Activated T-cell treated with anti-CD3 and anti-CD28 coated beads, Interleukin-2, amount 50 U/mL, for 4 hours (primary cell): ENCODE measurements around the gene DAAM1. TPM values are rescaled to one million over a fixed set of nuclear protein-coding genes. Genes with fewer than 3 reads are reported as not detected.

Source experiments
- ATAC-seq, 2 donors: fragments of 200-7000 bp; cut with Tn5 transposase; one replicate each; pipeline ENCODE4 v1.10.0; 2021
- DNase-seq: peaks from one replicate; pipeline ENCODE4 v3.0.0-alpha.2; 2020
- H3K27me3 Mint-ChIP-seq: one replicate; pipeline ENCODE4 v1.8.0; 2021; ENCODE audit warnings: low read depth, mixed read lengths
- H3K36me3 Mint-ChIP-seq: one replicate; pipeline ENCODE4 v1.8.0; 2022; ENCODE audit warnings: mixed read lengths; ENCODE audit not compliant: insufficient read depth
- H3K4me1 Mint-ChIP-seq: one replicate; pipeline ENCODE4 v1.8.0; 2021; ENCODE audit warnings: low read depth, mixed read lengths
- H3K4me3 Mint-ChIP-seq: one replicate; pipeline ENCODE4 v1.8.0; 2021; ENCODE audit warnings: mild to moderate bottlenecking, moderate library complexity, mixed read lengths
- H3K9me3 Mint-ChIP-seq: one replicate; pipeline ENCODE4 v1.8.0; 2021; ENCODE audit warnings: mixed read lengths
- total RNA-seq, 3 donors: library from RNA; stranded (reverse); gene quantifications; one replicate each; pipeline ENCODE4 v1.2.1, GENCODE V29; 2021

DAAM1 gene
- total RNA-seq, 3 donors from 2014 or later: 4.5 to 6.0 (median 5.2) TPM

- DNase-seq (no peak), ATAC-seq (no peak)
- Mint-ChIP-seq H3K4me1 (peaks cover 2% of the 10 kb centered on the region), H3K27me3 (no peaks in the 10 kb centered on the region), H3K36me3 (peaks cover 41% of the 10 kb centered on the region), H3K4me3 (no peak overlapping the region), H3K9me3 (no peaks in the 10 kb centered on the region)
Observed at GRCh38 chr14:59354666-59355065, 166.2 kb downstream of the DAAM1 start.

DNA sequence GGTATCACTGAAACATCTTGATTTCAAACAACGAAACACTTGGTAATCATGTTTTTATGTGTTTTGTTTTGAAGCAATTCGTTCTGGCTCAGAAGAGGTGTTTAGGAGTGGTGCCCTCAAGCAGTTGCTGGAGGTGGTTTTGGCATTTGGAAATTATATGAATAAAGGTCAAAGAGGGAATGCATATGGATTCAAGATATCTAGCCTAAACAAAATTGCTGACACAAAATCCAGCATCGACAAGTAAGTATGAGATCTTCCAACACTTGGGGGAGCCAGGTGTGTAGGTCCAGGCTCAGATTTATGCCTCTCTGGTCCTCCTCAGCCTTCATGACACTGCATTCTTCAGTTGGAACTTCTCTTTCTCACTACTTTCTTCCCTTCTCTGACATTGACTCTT is 166.6 kb downstream of the DAAM1 start:
- ATAC-seq (no peak), DNase-seq (no peak)
- no peaks in the 10 kb centered on the region for H3K27me3 Mint-ChIP-seq
- no peak overlapping the region for H3K4me3 Mint-ChIP-seq
- H3K36me3 Mint-ChIP-seq: peaks cover 41% of the 10 kb centered on the region
- peaks cover 4% of the 10 kb centered on the region for H3K4me1 Mint-ChIP-seq
- H3K9me3 Mint-ChIP-seq: no peaks in the 10 kb centered on the region

DNA sequence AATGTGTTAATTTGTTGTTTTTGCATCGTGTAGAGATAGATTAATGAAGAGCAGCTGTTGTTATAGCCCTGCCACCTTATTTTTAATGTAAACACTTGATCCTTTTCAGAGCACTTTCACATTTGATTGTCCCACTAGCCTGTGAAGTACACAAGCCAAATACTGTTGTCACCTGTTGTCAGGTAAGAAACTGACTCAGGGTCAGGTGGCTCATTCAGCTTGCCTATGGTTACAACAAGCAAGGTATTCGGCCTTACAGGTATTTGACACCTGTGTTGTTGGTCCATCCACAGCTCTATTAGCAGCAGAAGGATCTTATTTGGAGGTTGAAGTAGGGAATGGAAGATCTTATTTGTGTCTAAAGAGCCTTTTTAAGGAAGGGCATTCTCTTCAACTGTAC is 167.8 kb downstream of the DAAM1 start:
- H3K36me3 Mint-ChIP-seq: peaks cover 41% of the 10 kb centered on the region
- no peak overlapping the region for H3K4me3 Mint-ChIP-seq
- H3K4me1 Mint-ChIP-seq: peaks cover 4% of the 10 kb centered on the region
- DNase-seq (no peak), ATAC-seq (no peak)
- no peaks in the 10 kb centered on the region for H3K9me3 Mint-ChIP-seq
- no peaks in the 10 kb centered on the region for H3K27me3 Mint-ChIP-seq

GRCh38 chr14:59356767-59357166 is 168.3 kb downstream of the DAAM1 start:
- H3K36me3 Mint-ChIP-seq: peaks cover 41% of the 10 kb centered on the region

GRCh38 chr14:59358102-59358501 is 169.6 kb downstream of the DAAM1 start:
- ATAC-seq (no peak), DNase-seq (no peak)
- Mint-ChIP-seq H3K9me3 (no peaks in the 10 kb centered on the region), H3K4me3 (no peak overlapping the region), H3K27me3 (no peaks in the 10 kb centered on the region), H3K36me3 (peaks cover 35% of the 10 kb centered on the region), H3K4me1 (peaks cover 4% of the 10 kb centered on the region)

More at GRCh38 chr14:59356767-59357166, 168.3 kb downstream of the DAAM1 start:
- Mint-ChIP-seq H3K9me3 (no peaks in the 10 kb centered on the region), H3K27me3 (no peaks in the 10 kb centered on the region), H3K4me3 (no peak overlapping the region), H3K4me1 (peaks cover 4% of the 10 kb centered on the region)
- DNase-seq: no peak
- ATAC-seq: no peak

- no peak for ATAC-seq
- H3K36me3 Mint-ChIP-seq: peaks cover 38% of the 10 kb centered on the region
- H3K4me1 Mint-ChIP-seq: peaks cover 4% of the 10 kb centered on the region
- no peaks in the 10 kb centered on the region for H3K27me3 Mint-ChIP-seq
- DNase-seq: no peak
- no peaks in the 10 kb centered on the region for H3K9me3 Mint-ChIP-seq
- no peak overlapping the region for H3K4me3 Mint-ChIP-seq
Observed at GRCh38 chr14:59358784-59359183, 170.3 kb downstream of the DAAM1 start.

DNA sequence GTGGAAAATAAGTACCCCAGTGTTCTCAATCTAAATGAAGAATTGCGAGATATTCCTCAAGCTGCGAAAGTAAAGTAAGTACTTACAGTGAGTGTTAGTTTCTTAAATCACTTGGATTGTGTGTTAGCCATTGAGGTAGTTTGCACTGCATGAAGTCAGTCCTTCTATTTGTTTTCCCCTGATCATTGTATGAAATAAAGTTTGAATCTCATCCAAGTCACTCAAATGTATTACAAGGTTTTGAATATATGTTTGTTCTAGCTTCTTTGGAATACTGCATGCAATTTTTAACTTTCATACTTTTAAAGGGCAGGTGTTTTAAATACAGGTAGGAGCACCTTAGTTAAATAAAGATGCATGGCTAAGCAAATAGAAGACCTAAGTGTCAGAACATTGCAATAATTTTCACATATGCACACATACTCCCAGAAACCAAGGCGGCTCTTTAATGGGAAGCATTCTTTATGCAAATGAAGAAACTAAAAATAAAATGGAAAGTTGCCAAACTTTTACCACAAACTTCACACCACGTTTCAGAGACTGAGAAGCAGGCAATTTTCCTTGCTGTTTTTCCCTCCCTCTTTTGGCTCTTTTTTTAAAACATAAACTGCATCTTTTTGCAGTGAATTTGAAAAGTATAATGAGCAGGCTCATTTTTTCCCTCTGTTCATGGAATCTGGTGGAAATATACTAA is 171.1 kb downstream of the DAAM1 start:
- Mint-ChIP-seq H3K27me3 (no peaks in the 10 kb centered on the region), H3K4me3 (no peak overlapping the region), H3K9me3 (no peaks in the 10 kb centered on the region), H3K36me3 (peaks cover 40% of the 10 kb centered on the region), H3K4me1 (peaks cover 4% of the 10 kb centered on the region)
- no peak for ATAC-seq
- DNase-seq: no peak

DNA sequence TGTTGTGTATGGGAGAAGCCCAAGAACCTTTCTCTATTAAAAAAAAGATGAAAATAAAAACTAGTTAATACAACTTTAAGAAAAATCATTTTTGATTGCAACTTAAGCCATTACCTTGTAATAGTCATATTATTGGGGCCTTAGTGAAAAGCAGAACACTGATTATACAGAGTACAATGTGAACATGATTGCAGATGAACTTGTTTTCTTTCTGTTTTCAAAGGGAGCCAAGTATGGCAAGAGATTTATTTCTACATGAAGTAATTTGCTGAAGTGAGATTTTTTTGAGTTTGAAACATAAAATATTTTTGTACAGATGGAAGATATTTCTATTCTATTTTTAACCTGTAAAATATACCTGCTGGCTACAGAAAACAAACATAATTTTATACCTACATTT is 171.8 kb downstream of the DAAM1 start:
- H3K27me3 Mint-ChIP-seq: no peaks in the 10 kb centered on the region
- peaks cover 4% of the 10 kb centered on the region for H3K4me1 Mint-ChIP-seq
- no peak overlapping the region for H3K4me3 Mint-ChIP-seq
- H3K9me3 Mint-ChIP-seq: no peaks in the 10 kb centered on the region
- DNase-seq (no peak), ATAC-seq (no peak)
- peaks cover 40% of the 10 kb centered on the region for H3K36me3 Mint-ChIP-seq

- no peaks in the 10 kb centered on the region for H3K27me3 Mint-ChIP-seq
- H3K4me1 Mint-ChIP-seq: peaks cover 4% of the 10 kb centered on the region
- H3K4me3 Mint-ChIP-seq: no peak overlapping the region
- no peaks in the 10 kb centered on the region for H3K9me3 Mint-ChIP-seq
- DNase-seq: no peak
- ATAC-seq: no peak
- peaks cover 33% of the 10 kb centered on the region for H3K36me3 Mint-ChIP-seq
Observed at GRCh38 chr14:59360923-59361794, 172.7 kb downstream of the DAAM1 start.

DNA sequence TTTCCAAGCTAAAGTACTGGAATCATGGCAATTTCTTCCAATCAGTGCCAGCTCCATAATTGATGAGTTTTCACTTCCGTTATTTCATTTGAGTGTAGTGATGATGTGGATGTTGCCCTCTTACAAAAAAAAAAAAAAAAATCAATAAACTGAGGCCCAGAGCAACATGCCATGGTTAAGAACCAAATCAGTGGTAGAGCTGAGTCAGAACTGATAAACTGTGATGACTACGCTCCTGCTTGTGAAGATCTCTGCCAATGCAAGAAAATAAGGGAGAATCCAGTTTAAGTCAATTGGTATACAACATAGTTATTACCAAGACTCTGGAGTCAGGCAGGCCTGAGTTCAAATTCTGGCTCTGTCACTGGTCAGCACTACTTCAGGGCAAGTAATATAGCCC is 174.0 kb downstream of the DAAM1 start:
- DNase-seq (no peak), ATAC-seq (no peak)
- Mint-ChIP-seq H3K27me3 (no peaks in the 10 kb centered on the region), H3K4me3 (no peak overlapping the region), H3K4me1 (peaks cover 4% of the 10 kb centered on the region), H3K9me3 (no peaks in the 10 kb centered on the region), H3K36me3 (peaks cover 31% of the 10 kb centered on the region)

DNA sequence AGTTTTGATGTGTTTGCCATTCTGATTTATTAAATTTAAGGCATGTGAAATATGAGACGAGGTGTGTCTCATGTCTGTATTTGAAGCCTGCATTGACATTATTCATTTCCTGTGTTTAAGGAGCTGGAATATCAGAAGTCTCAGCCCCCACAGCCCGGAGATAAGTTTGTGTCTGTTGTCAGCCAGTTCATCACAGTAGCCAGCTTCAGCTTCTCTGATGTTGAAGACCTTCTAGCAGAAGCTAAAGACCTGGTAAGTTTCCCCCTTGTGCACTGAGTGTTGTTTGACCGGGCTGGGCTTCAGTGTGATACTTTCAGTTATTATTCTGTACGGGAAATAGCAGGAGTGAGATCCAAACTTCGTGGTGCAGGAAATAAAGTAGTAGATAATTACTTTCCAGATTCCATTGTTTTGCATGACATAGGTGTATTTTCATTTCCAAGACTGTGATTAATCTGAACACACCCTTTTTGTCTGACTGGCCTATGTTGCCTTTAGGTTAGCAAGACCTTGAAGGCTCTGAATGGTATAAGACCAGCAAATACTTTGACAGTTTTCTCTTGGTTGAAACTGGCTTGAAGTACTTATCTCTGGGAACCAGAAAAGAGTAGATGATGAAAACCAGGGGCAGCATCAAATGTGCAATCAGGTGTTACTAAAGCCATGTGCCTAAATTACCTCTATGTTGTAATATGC is 175.2 kb downstream of the DAAM1 start:
- Mint-ChIP-seq H3K36me3 (peaks cover 36% of the 10 kb centered on the region), H3K27me3 (no peaks in the 10 kb centered on the region), H3K4me3 (no peak overlapping the region), H3K4me1 (peaks cover 4% of the 10 kb centered on the region), H3K9me3 (no peaks in the 10 kb centered on the region)
- no peak for DNase-seq
- ATAC-seq: no peak

DNA sequence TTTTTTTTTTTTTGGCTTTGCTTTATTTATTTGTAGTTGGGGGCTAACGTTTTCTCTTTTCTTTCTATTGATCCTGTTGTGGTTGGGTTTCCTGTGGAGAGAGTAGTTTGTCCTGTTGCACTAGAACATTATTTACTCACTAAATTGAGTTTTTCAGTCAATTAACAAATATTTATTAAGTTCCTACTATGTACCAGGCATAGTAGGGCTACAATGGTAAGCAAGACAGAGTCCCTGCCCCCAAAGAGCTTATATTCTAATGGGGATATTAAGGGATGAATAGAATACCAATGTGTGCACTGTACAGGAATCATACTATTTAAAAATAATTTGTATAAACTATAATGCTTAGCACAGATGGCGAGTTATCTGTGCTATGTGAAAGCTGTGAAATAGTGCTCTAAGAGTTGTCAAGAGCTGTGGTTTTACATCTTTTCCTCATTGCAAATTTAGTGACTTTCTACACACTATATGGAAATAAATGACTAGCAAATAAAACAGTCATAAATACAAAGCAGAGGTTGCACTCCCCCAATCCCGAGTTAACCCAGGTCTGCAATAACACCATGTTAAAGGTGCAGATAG is 181.8 kb downstream of the DAAM1 start:
- H3K4me3 Mint-ChIP-seq: no peak overlapping the region
- DNase-seq (no peak), ATAC-seq (no peak)
- H3K4me1 Mint-ChIP-seq: no peaks in the 10 kb centered on the region
- no peaks in the 10 kb centered on the region for H3K9me3 Mint-ChIP-seq
- H3K27me3 Mint-ChIP-seq: no peaks in the 10 kb centered on the region
- peaks cover 17% of the 10 kb centered on the region for H3K36me3 Mint-ChIP-seq

DNA sequence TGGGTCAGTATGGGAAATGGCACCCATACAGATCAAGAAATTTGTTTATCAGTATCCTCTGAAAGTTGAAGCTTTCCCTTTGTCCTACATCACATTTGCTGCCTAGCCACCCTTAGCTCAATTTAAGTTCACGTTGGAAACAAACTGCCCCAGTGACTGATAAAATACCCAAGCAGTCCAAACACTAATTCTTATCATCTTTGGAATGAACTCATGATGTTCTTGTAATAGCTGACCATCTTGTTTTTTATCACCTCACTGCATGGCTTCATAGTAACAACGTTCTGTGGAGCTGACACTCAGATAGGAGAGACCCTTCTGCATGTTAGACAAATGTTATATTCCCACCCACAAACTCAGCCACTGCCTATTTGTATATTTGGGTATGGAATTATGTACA is 183.3 kb downstream of the DAAM1 start:
- peaks cover 14% of the 10 kb centered on the region for H3K36me3 Mint-ChIP-seq
- peaks cover 1% of the 10 kb centered on the region for H3K27me3 Mint-ChIP-seq
- H3K9me3 Mint-ChIP-seq: no peaks in the 10 kb centered on the region
- H3K4me1 Mint-ChIP-seq: no peaks in the 10 kb centered on the region
- DNase-seq (no peak), ATAC-seq (no peak)
- no peak overlapping the region for H3K4me3 Mint-ChIP-seq

DNA sequence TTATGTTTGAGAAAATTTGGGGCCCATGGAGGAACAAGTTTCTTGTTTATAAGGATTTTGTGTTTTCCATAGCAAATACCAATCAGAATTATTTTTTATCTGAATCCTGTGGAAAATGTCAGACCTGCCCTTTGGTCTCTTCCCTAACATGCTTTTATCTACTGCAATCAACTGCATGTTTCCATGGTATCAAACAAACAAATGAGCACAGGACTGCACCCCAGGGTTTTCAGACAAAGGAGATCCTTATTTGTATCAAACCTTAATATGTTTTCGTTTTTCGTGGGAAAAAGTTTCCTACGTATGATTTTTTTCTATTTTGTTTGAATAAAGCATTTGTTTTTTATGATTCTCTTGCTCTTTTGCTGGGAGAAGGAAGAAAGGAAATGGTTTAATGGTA is 185.6 kb downstream of the DAAM1 start:
- H3K4me1 Mint-ChIP-seq: no peaks in the 10 kb centered on the region
- ATAC-seq: no peak
- H3K4me3 Mint-ChIP-seq: no peak overlapping the region
- no peak for DNase-seq
- H3K27me3 Mint-ChIP-seq: peaks cover 1% of the 10 kb centered on the region
- H3K9me3 Mint-ChIP-seq: no peaks in the 10 kb centered on the region
- peaks cover 2% of the 10 kb centered on the region for H3K36me3 Mint-ChIP-seq
